Epithelial cell of esophagus (primary cell): Measurements from ENCODE around the gene CSNK1E.

Experiments used
- DNase-seq: peaks from one replicate; pipeline ENCODE4 v3.0.0; 2010; ENCODE audit warnings: low read depth
- H3K4me3 ChIP-seq: 2 replicates; pipeline ENCODE4 v1.5.1; 2011; ENCODE audit warnings: mild to moderate bottlenecking, low read length, control low read depth
- CTCF ChIP-seq: IDR thresholded peaks from 2 replicates; pipeline ENCODE4 v1.5.1; 2011; ENCODE audit warnings: low read depth, mild to moderate bottlenecking, low read length, control low read depth, inconsistent platforms; ENCODE audit not compliant: insufficient read depth; ENCODE audit errors: missing control alignments

The CSNK1E gene

GRCh38 chr22:38255697-38256096 lies 61.5 kb downstream of the CSNK1E start:
- no peak overlapping the region for H3K4me3 ChIP-seq
- no peak for DNase-seq
- TF ChIP-seq CTCF, result no peak

GRCh38 chr22:38251341-38251692 lies 65.9 kb downstream of the CSNK1E start:
- H3K4me3 ChIP-seq, result no peak overlapping the region
- no peak for TF ChIP-seq CTCF
- no peak for DNase-seq

- TF ChIP-seq CTCF, result no peak
- H3K4me3 ChIP-seq, result no peak overlapping the region
- no peak for DNase-seq
These were observed 66.4 kb downstream of the CSNK1E start for GRCh38 chr22:38250643-38251340.

GRCh38 chr22:38249803-38250642 lies 67.2 kb downstream of the CSNK1E start:
- H3K4me3 ChIP-seq, result no peak overlapping the region
- TF ChIP-seq CTCF, result no peak
- no peak for DNase-seq

DNA sequence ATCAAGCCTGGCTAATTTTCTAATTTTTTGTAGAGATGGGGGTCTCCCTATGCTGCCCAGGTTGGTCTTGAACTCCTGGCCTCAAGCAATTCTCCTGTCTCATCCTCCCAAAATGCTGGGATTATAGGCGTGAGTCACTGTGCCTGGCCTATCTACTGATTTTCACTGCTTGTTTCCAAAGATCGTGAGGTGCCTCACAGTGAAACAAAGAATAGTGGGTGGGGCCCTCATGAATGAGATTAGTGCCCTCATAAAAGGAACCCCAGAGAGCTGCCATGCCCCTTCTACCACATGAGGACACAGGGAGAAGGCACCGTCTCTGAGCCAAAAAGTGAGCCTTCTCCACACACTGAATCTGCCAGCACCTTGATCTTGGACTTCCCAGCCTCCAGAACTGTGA lies 67.9 kb downstream of the CSNK1E start:
- TF ChIP-seq CTCF, result no peak
- no peak overlapping the region for H3K4me3 ChIP-seq
- DNase-seq, result no peak

DNA sequence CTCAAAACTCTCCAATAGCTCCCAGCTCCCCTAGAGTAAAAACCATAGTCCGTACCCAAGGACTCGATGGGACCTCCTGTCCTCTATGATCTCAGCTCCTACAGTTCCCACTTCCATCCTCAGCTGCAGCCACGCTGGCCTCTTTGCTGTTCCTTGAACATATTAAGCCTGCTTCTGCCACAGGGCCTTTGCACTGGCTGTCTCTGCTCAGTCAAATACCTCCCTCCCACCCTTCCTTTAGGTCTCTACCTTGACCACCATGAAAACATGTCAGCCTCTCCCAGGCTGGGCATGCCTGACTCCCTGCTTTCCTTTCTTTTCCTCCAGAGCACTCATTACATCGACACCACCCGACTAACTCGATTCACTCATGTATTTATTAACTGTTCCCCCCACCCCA lies 69.0 kb downstream of the CSNK1E start:
- no peak for DNase-seq
- no peak overlapping the region for H3K4me3 ChIP-seq
- TF ChIP-seq CTCF, result no peak

- TF ChIP-seq CTCF, result no peak
- DNase-seq, result no peak
- no peak overlapping the region for H3K4me3 ChIP-seq
These were observed 69.5 kb downstream of the CSNK1E start for GRCh38 chr22:38247713-38248112.
